Endothelial cell of umbilical vein (primary cell): ENCODE results near the gene FAM222A. TPM values are rescaled to one million over a fixed set of nuclear protein-coding genes. Genes with fewer than 3 reads are reported as not detected.

ENCODE experiments used
- BruUV-seq: library from RNA; stranded (reverse); fragments of 400-500 nt; replicated peaks from 2 replicates; lab custom pipeline; 2021; lab: Mats Ljungman, UMichigan
- CTCF ChIA-PET: fragments of 300-600, 350-600 bp; sonication (Branson Sonifier 250); formaldehyde crosslinking; loops from one replicate; lab custom pipeline; 2021; ENCODE audit warnings: antibody characterized with exemption, inconsistent platforms; lab: Charles Lee
- POLR2A ChIA-PET: fragments of 300-600, 350-600 bp; sonication (Branson Sonifier 250); formaldehyde crosslinking; loops from one replicate; lab custom pipeline; 2021; ENCODE audit warnings: antibody characterized with exemption, inconsistent platforms; lab: Charles Lee
- DNase-seq: peaks from one replicate; pipeline ENCODE4 v3.0.0-alpha.2; 2011; ENCODE audit warnings: low read depth, low spot score
- FAIRE-seq: peaks from 2 replicates; lab custom pipeline; 2011; peaks lifted over from hg19 to GRCh38; lab: Jason Lieb, UNC
- H2AFZ ChIP-seq: 2 replicates; pipeline ENCODE4 v1.6.0; 2012; ENCODE audit warnings: low read depth, low read length, control low read depth, inconsistent platforms
- H3K27ac ChIP-seq: 2 replicates; pipeline ENCODE4 v1.5.1; 2011; ENCODE audit warnings: low read depth, mild to moderate bottlenecking, control low read depth, low read length, moderate library complexity; ENCODE audit not compliant: insufficient read depth
- H3K27me3 ChIP-seq, 2 experiments: 2 replicates each; pipeline versions ENCODE4 v1.6.0 to v1.6.1; 2011; ENCODE audit warnings: low read length in 2 of 2, mixed read lengths in 1 of 2; ENCODE audit not compliant: control insufficient read depth in 2 of 2, insufficient read depth in 2 of 2
- H3K36me3 ChIP-seq, 2 experiments: 2 replicates in 1 of 2; 3 replicates in 1 of 2; pipeline ENCODE4 v1.5.1; 2011; ENCODE audit warnings: low read length in 2 of 2, mild to moderate bottlenecking in 1 of 2, moderate library complexity in 1 of 2; ENCODE audit not compliant: control insufficient read depth in 2 of 2, insufficient read depth in 2 of 2; ENCODE audit errors: extremely low read depth in 1 of 2
- H3K4me1 ChIP-seq: 3 replicates; pipeline ENCODE4 v1.5.1; 2011; ENCODE audit warnings: mild to moderate bottlenecking, low read length; ENCODE audit not compliant: control insufficient read depth, insufficient read depth; ENCODE audit errors: extremely low read depth
- H3K4me2 ChIP-seq: 2 replicates; pipeline ENCODE4 v1.6.1; 2011; ENCODE audit warnings: low read length, control low read depth, mixed read lengths; ENCODE audit not compliant: insufficient read depth
- H3K4me3 ChIP-seq, 3 experiments: fragments of 200-600 bp in 1 of 3; sonication (generic), shearing (Covaris generic) in 1 of 3; replicated peaks in 1 of 3; 2 replicates each; pipeline ENCODE4 v1.5.1; 2011 to 2016; ENCODE audit warnings: control low read depth in 3 of 3, low read length in 3 of 3, mild to moderate bottlenecking in 2 of 3, inconsistent platforms in 1 of 3, low read depth in 1 of 3, moderate library complexity in 1 of 3; ENCODE audit not compliant: insufficient read depth in 1 of 3
- H3K79me2 ChIP-seq: 2 replicates; pipeline ENCODE4 v1.6.0; 2012; ENCODE audit warnings: low read length, inconsistent platforms; ENCODE audit not compliant: control insufficient read depth, insufficient read depth
- H3K9ac ChIP-seq: replicated peaks from 2 replicates; pipeline ENCODE3; 2011; ENCODE audit warnings: low read length, control low read depth; ENCODE audit not compliant: insufficient read depth; ENCODE audit errors: extremely low read depth
- H3K9me1 ChIP-seq: replicated peaks from 3 replicates; pipeline ENCODE4 v1.6.0; 2011; ENCODE audit warnings: mild to moderate bottlenecking, low read length; ENCODE audit not compliant: control insufficient read depth, insufficient read depth; ENCODE audit errors: extremely low read depth
- H3K9me3 ChIP-seq: replicated peaks from 2 replicates; pipeline ENCODE4 v1.5.1; 2012; ENCODE audit warnings: low read length, inconsistent platforms; ENCODE audit not compliant: control insufficient read depth, insufficient read depth
- H4K20me1 ChIP-seq: replicated peaks from 2 replicates; pipeline ENCODE3; 2011; ENCODE audit warnings: mild to moderate bottlenecking, low read length; ENCODE audit not compliant: control insufficient read depth, insufficient read depth; ENCODE audit errors: extremely low read depth
- EZH2 ChIP-seq: IDR thresholded peaks from 2 replicates; pipeline ENCODE4 v1.6.1; 2012; ENCODE audit warnings: borderline replicate concordance, low read depth, mild to moderate bottlenecking, moderate library complexity, low read length, inconsistent platforms; ENCODE audit not compliant: severe bottlenecking
- MYC ChIP-seq: IDR thresholded peaks from one replicate; pipeline ENCODE4 v1.6.1; 2011; ENCODE audit warnings: mild to moderate bottlenecking, low read depth, low read length
- POLR2A ChIP-seq: IDR thresholded peaks from 2 replicates; pipeline ENCODE4 v1.6.1; 2012; ENCODE audit warnings: low read depth, mild to moderate bottlenecking, control low read depth, low read length
- dilution Hi-C: fragments of 300-500 bp; cut with MboI; formaldehyde crosslinking; loops from one replicate; pipeline ENCODE4 v1.15.0; 2019; ENCODE audit warnings: low sequenced_read_pairs; ENCODE audit not compliant: extremely low pct_ligation_motif_present
- intact Hi-C: fragments of 100-400 bp; cut with micrococcal nuclease; formaldehyde crosslinking; loops from one replicate; pipeline ENCODE4 v1.10.0; 2022
- polyA plus RNA-seq, 4 experiments: library from polyadenylated mRNA; depleted of rRNA in 3 of 4; stranded (reverse) in 3 of 4; unstranded in 1 of 4; fragments of >200 nt; gene quantifications; 2 replicates each; pipeline versions ENCODE4 v1.2.1 to v1.2.3, GENCODE V29; 2011 to 2012; ENCODE audit warnings: missing spikeins in 1 of 4
- total RNA-seq: library from RNA; stranded (reverse); gene quantifications from 2 replicates; pipeline ENCODE4 v1.2.3, GENCODE V29; 2021
- TF ChIP-seq, protein P1 (sequence below), 2 donors: IDR thresholded peaks; 1 replicate in 1 of 2; 2 replicates in 1 of 2; pipeline ENCODE4 v1.5.1; 2011; ENCODE audit warnings: low read length in 2 of 2, mild to moderate bottlenecking in 2 of 2, moderate library complexity in 2 of 2, control low read depth in 1 of 2, inconsistent platforms in 1 of 2, low read depth in 1 of 2; ENCODE audit not compliant: insufficient read depth in 1 of 2; ENCODE audit errors: extremely low read depth in 1 of 2
- TF ChIP-seq, protein P2 (sequence below): IDR thresholded peaks from 2 replicates; pipeline ENCODE4 v1.6.1; 2011; ENCODE audit not compliant: insufficient read depth, insufficient read length

FAM222A gene
- total and polyA plus RNA-seq, 2 donors (not counting 3 experiments of a cell fraction or from before 2014, with no cell fraction given), result 0.62 to 1.7 TPM

DNA sequence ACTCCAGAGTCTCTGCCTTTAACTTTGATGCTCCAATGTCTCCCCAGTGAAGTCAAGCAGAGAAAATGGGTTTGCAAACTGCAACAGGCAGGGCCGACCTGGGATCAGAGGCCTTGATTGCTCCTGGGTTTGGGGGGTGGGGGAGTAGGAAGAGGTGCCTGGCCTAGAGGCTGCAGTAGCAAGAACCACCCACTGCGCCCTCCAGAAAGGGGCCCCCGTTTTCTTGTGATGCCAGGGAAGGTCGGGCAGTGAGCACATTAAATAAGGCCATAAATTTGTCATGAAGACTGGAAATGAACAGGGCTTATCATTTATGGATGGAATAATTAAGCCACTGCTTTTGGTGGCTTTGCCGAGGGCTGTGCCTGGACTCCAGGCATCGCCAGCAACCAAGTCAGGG is 38.2 kb upstream of the FAM222A start:
- no TSS peak for BruUV-seq
- H3K4me1 ChIP-seq, result no peaks in the 10 kb centered on the region
- no peak overlapping the region for H3K27ac ChIP-seq
- DNase-seq (no peak), FAIRE-seq (no peak)
- H3K36me3 ChIP-seq, result no peaks in the 10 kb centered on the region
- POLR2A ChIA-PET, result no interaction called here
- CTCF ChIA-PET, result no interaction called here
- no peak overlapping the region for H3K4me2 ChIP-seq
- H3K9me3 ChIP-seq, result no peaks in the 10 kb centered on the region
- TF ChIP-seq MYC, result no peak
- TF ChIP-seq, protein P1, sequence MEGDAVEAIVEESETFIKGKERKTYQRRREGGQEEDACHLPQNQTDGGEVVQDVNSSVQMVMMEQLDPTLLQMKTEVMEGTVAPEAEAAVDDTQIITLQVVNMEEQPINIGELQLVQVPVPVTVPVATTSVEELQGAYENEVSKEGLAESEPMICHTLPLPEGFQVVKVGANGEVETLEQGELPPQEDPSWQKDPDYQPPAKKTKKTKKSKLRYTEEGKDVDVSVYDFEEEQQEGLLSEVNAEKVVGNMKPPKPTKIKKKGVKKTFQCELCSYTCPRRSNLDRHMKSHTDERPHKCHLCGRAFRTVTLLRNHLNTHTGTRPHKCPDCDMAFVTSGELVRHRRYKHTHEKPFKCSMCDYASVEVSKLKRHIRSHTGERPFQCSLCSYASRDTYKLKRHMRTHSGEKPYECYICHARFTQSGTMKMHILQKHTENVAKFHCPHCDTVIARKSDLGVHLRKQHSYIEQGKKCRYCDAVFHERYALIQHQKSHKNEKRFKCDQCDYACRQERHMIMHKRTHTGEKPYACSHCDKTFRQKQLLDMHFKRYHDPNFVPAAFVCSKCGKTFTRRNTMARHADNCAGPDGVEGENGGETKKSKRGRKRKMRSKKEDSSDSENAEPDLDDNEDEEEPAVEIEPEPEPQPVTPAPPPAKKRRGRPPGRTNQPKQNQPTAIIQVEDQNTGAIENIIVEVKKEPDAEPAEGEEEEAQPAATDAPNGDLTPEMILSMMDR (IDR thresholded peaks at IDR 0.05; ENCODE audit: extremely low read depth in 1 of 2, insufficient read depth in 1 of 2, low read depth in 1 of 2, low read length in 2 of 2), result no peak
- no peaks in the 10 kb centered on the region for H3K79me2 ChIP-seq
- no peak overlapping the region for H3K9ac ChIP-seq
- no peaks in the 10 kb centered on the region for H4K20me1 ChIP-seq
- dilution Hi-C loops, result no loop called here
- no peaks in the 10 kb centered on the region for H3K9me1 ChIP-seq
- H3K4me3 ChIP-seq, result no peak overlapping the region
- no peak overlapping the region for H2AFZ ChIP-seq
- intact Hi-C loops, result no loop called here
- peaks cover 16 to 29% of the 10 kb centered on the region in 2 experiments for H3K27me3 ChIP-seq

DNA sequence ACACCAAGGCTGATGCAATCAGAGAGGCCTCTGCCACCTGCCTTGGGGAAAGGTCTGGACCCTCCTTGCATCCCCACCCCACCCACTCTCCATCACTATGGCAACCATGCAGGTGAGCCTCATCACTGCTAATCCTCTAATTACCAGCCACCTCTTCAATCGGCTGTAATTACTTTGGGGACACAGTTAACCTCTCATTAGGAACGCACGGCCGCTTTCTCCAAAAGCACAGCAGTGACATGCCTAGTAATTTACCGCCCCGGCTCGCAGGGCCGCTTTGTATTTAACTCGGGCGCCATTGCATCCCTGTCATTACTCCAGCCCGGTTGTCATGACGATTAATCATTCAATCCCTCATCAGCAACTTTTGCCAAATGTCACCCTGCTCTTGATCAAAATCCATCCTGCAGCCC is 36.3 kb upstream of the FAM222A start:
- dilution Hi-C loops, result no loop called here
- CTCF ChIA-PET, result no interaction called here

More for the DNA sequence above, 36.3 kb upstream of the FAM222A start:
- DNase-seq, result no peak
- Histone ChIP-seq H3K36me3 (no peaks in the 10 kb centered on the region), H3K4me3 (no peak overlapping the region), H3K4me1 (no peaks in the 10 kb centered on the region), H4K20me1 (no peaks in the 10 kb centered on the region), H3K27ac (no peak overlapping the region), H3K27me3 (peaks cover 16 to 24% of the 10 kb centered on the region in 2 experiments), H3K9me3 (no peaks in the 10 kb centered on the region), H2AFZ (no peak overlapping the region), H3K79me2 (no peaks in the 10 kb centered on the region), H3K9ac (no peak overlapping the region), H3K4me2 (no peak overlapping the region), H3K9me1 (no peaks in the 10 kb centered on the region)
- POLR2A ChIA-PET, result no interaction called here
- TF ChIP-seq, protein P2, sequence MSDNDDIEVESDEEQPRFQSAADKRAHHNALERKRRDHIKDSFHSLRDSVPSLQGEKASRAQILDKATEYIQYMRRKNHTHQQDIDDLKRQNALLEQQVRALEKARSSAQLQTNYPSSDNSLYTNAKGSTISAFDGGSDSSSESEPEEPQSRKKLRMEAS, result no peak
- no peak for TF ChIP-seq EZH2
- no peak for TF ChIP-seq POLR2A
- TF ChIP-seq, protein P1 (IDR thresholded peaks at IDR 0.05; ENCODE audit: extremely low read depth in 1 of 2, insufficient read depth in 1 of 2, low read depth in 1 of 2, low read length in 2 of 2), result no peak
- TF ChIP-seq MYC, result no peak
- intact Hi-C loops, result no loop called here
- BruUV-seq, result no TSS peak
- no peak for FAIRE-seq
